ENCODE data around the gene VCAM1.

Gene VCAM1

DNA sequence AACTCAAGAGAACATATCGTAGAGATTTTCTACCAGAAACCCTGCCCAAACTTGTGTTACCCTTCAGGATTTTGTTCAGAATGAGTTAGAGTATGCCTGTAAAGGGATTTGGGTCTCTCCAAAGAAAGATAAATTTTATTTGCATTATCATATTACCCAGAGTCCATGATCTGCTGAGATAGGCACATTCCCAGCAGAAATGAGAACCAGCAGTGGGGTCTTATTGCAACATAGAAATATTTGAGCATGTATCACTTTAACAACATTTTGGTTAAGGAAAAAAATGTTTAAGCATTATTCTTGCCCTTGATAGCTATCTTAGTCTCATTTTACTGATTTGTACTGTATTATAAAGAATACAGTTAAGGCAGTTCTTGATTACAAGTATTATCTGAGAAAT, 10.6 kb downstream of the VCAM1 start:
- DNase-seq, result peak; percentile 81

DNA sequence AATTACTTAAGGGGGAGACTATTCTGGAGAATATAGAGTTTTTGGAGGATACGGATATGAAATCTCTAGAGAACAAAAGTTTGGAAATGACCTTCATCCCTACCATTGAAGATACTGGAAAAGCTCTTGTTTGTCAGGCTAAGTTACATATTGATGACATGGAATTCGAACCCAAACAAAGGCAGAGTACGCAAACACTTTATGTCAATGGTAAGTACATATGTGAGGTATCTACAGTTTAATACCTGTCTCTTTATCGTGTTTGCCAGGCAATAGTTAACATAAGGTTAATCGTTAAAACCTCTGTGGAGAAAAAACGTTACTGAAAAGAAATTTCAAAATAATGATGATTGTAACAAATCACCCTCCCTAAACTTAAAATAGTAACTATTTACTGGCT, 11.8 kb downstream of the VCAM1 start:
- no peak for DNase-seq

GRCh38 chr1:100731758-100732157, 12.2 kb downstream of the VCAM1 start:
- DNase-seq, result no peak

GRCh38 chr1:100734676-100735075, 15.1 kb downstream of the VCAM1 start:
- DNase-seq, result peak; percentile 94

DNA sequence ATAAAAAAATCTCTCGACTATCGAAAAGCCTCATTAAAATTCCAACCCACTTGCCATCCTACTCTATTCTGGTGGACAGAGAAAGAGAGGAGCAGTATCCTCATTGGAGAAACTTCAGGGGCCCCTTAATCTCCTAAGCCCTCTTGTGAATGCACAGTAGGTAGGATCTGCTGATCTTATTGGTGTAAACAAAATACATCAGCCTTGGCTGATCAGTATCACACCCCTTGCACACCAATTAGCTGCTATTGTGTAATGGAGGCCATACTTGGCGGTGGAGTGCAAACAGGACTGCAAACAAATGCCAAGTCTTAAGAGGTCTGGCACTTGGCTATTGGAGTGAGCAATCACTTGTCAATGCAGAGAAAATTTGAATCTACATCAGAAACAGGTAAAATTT, 15.7 kb downstream of the VCAM1 start:
- no peak for DNase-seq

- DNase-seq, result peak; percentile 46
These were observed 16.8 kb downstream of the VCAM1 start for GRCh38 chr1:100736324-100736723.

- DNase-seq, result peak; percentile 68
These were observed 17.2 kb downstream of the VCAM1 start for GRCh38 chr1:100736746-100737145.

DNA sequence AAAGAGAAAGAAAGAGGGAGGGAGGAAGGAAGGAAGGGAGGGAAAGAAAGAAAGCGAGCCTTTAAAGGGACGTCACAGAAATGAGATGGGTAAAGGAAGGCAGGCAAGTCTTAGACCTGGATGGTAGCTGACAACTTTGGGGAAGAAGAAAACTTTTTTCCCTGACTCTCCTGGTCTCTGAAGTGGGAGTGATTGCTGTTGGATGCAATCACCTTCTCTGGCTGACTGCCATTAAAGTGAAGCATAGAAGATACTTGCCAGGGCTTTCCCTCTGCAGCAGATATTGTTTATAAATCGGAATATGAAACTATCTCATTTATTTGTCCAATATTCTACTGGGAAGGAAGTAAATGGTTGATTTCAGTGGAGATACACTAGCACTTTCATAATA, 27.0 kb downstream of the VCAM1 start:
- DNase-seq, result no peak

DNA sequence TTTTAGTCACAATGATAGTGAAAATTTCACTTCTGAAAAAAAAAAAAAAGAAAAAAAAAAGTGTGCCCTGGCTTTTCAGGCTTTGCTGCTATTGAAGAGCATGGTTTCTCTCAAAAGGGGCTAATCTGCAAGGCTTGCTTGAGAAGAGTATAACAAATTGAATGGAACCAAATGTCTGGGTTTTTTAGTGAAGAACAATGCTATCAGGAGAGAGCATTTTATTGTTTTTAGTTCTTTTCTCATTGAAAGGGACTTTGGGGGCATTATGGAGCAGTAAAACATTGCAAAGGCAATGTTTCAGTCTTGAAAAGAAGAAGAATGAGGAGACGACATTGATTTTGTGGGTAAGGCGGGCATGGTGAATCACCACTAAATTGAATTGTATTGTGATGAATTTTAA, 28.2 kb downstream of the VCAM1 start:
- no peak for DNase-seq

GRCh38 chr1:100750005-100750885, 30.7 kb downstream of the VCAM1 start:
- no peak for DNase-seq

GRCh38 chr1:100752791-100753190, 33.2 kb downstream of the VCAM1 start:
- peak; percentile 24 for DNase-seq

GRCh38 chr1:100757946-100758345, 38.4 kb downstream of the VCAM1 start:
- no peak for DNase-seq

DNA sequence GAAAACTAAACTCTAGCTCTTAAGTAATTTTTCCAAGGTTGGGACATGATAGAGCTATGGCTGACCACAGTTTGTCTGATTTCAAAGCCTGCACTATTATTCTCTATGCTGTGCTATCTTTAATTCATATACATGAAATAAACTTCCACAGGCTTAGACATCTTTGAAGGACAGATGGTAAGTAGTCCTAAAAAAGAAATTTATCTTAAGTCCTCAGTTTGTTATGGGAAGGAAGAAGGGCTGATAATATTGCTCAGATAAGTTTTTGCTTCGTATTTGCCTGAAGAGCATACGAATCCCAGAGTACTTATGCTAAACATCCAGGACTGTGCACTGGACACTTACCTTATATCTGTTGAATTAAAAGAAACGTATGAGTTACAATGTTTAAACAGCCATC, 39.6 kb downstream of the VCAM1 start:
- no peak for DNase-seq

DNA sequence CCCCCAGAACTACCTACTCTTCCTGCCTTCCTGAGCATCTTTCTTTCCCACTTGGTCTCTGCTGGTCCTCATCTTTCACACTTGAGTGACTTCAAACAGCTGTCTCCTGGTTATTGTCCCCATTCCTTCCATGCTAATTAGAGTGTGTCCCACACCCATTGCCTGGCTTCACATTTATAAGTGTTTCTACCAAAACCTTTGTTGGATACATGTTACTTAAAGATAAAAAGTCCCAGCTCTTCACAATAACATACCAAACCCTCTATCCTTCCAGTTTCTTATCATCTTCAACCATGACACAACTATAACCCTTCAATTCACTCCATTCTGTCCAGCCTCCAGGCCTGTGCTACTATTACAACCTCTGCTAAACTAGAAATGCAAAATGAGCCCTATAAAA, 41.0 kb downstream of the VCAM1 start:
- DNase-seq, result no peak

DNA sequence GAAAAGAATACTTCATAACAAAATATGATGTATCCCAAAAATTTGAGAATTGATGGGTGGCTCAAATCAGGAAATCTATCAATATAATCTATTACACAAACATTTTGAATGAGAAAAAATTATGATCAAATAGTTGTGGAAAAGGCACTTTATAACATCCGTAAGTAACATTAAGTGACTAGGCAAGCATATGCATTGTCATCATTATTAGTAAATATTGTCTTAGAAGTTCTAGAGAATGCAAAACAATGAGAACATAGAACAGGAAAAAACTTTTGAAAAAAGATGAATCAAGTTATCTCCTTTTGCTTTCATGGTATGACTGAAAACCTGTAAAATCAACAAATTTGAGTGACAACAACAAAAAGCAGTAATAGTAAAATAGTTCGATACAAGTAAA, 42.9 kb downstream of the VCAM1 start:
- no peak for DNase-seq

- DNase-seq, result peak; percentile 78
These were observed 47.8 kb downstream of the VCAM1 start for GRCh38 chr1:100767176-100767890.

- DNase-seq, result no peak
These were observed 49.8 kb downstream of the VCAM1 start for GRCh38 chr1:100769323-100769722.

DNA sequence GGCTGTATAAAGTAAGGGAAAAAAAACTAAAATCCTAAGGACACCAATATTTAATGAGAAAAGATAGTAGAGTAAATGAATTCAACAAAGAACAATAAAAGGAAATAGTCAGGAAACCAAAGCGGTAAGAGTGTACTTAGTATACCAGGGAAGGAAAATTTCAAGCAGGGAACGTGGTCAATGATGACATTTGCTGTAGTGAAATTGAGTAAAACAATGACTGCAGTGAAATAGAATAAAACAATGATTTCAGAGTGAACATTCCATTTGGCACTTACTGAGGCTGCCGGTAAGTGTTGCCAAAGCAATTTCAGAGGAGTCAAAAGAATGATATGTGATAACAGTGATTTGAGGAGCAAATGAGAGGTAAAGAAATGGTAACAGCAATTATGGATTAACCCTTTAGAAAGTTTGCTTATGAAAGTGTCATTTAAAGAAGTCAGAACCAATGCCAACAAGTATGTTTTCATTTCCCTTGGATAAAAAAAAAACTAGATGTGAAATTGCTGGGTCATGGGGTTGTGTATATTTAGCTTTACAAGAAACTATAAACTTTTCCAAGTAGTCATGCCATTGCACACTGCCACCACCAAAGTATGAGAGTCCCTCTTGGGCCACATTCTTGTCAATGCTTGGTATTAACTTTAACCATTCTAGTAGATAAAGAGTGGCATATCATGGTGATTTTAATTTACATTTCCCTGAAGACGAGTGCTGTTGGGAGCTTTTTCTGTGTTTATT, 50.5 kb downstream of the VCAM1 start:
- no peak for DNase-seq

DNA sequence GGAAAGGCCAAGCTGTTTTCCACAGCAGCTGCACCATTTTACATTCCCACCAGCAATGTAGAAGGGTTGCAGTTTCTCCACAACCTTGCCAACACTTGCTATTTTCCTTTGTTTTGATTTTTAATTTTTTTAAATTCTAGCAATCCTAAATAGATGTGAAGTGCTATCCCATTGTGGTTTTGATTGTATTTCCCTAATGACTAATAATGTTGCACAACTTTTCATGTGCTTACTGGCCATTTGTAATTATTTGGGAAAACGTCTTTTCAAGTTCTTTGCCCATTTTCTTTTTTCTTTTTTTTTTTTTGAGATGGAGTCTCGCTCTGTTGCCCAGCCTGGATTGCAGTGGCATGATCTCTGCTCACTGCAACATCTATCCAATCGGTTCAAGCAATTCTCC, 53.9 kb downstream of the VCAM1 start:
- no peak for DNase-seq

GRCh38 chr1:100774370-100774769, 54.8 kb downstream of the VCAM1 start:
- no peak for DNase-seq

DNA sequence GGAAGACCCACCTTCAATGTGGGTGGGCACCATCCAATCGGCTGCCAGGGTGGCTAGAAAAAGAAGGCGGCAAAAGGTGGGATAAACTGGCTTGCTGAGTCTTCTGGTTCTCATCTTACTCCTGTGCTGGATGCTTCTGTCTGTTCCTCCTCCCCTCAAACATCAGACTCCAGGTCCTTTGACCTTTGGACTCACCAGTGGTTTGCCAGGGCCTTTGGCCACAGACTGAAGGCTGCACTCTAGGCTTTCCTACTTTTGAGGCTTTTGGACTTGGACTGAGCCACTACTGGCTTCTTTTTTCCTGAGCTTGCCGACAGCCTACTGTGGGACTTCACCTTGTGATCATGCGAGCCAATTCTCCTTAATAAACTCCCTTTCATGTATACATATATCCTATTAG, 55.9 kb downstream of the VCAM1 start:
- no peak for DNase-seq

DNA sequence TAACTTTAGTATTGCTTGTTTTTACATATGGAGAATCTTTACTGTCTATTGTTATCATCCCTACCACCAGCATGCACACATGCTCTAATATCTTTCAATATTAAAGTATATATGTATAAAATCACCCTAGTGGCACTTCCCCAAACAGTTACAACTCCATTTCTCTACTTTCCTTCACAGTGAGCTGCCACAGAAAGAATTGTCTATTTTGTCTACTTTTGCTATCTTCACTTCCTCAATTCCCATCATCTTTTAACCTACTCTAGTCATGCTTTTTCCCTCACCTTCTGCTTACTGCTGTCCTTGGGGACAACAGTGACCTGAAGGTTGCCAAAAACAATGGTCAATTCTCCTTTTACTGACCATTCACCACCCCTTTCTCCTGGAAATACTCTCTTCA, 59.2 kb downstream of the VCAM1 start:
- no peak for DNase-seq

GRCh38 chr1:100780814-100781213, 61.3 kb downstream of the VCAM1 start:
- no peak for DNase-seq

- DNase-seq, result peak; percentile 20
These were observed 62.2 kb downstream of the VCAM1 start for GRCh38 chr1:100781728-100782127.

Measured in fibroblast of skin of right biceps (primary cell).